PFSK-1 (cell line): Measurements from ENCODE around the gene DPT.

Source experiments
- FOXP2 ChIP-seq: optimal IDR thresholded peaks from 2 replicates; pipeline ENCODE3; 2011; ENCODE audit warnings: borderline replicate concordance, control low read depth, inconsistent platforms; ENCODE audit not compliant: insufficient read depth; ENCODE audit errors: extremely low read length, extremely low read depth
- POLR2AphosphoS5 ChIP-seq: IDR thresholded peaks from 2 replicates; pipeline ENCODE4 v1.6.1; 2012; ENCODE audit warnings: low read depth, mild to moderate bottlenecking, control low read depth, low read length, moderate library complexity
- SIN3A ChIP-seq: IDR thresholded peaks from 2 replicates; pipeline ENCODE4 v1.6.1; 2012; ENCODE audit warnings: mild to moderate bottlenecking, low read length, moderate library complexity, borderline replicate concordance; ENCODE audit not compliant: insufficient read depth
- TAF1 ChIP-seq: IDR thresholded peaks from 2 replicates; pipeline ENCODE4 v1.6.1; 2012; ENCODE audit warnings: low read length, control low read depth, borderline replicate concordance; ENCODE audit not compliant: insufficient read depth

DNA sequence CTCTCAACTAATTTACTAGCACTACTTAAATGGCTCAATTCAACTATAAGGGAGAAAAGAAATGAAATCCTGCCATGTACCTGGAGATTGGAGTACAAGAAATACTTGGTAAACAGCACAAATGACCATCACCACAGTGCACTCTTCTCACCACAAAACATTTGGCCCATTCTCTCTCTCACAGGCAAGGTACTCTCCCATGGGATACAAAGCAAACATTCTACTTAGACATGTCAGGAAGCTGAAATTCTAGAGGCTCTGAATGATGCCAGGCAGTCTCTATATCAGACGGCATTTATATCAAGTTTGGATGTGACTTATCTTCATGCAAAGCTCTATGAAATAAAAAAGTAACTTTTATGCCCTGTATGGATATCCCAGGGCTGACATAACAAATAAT, 72.5 kb downstream of the DPT start:
- TF ChIP-seq FOXP2 (no peak), SIN3A (no peak), TAF1 (no peak), POLR2AphosphoS5 (no peak)
